HT1080 (cell line): ENCODE data around the gene PROK1. TPM values are rescaled to one million over a fixed set of nuclear protein-coding genes. Genes with fewer than 3 reads are reported as not detected.

Experiments
- DNase-seq: peaks from one replicate; pipeline ENCODE4 v3.0.0-alpha.2; 2015; ENCODE audit warnings: low read depth
- total RNA-seq: library from RNA; depleted of rRNA; stranded (reverse); fragments of >200 nt; shearing (Covaris generic); gene quantifications from 2 replicates; pipeline ENCODE4 v1.2.3, GENCODE V29; 2014

PROK1 gene
- total RNA-seq, 1 experiment from 2014 or later, result not detected

DNA sequence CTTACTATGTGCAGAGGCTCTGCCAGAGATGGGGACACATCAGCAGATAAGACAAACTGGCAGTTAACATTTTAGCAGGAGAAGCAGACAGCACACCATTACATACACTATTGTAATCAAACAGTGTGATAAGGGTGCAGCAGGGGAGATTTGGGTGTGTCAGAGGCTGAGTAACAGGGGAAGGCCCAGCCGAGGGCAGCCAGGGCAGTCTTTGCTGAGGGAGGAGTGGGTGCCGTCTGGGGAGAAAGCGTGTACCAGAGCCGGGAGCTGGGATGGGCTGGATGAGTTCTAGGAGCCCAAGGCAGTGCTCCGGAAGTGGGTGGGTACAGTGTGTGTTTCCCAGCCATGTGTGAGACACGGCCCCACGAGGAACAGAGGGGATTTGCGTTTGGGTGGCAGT is 36.8 kb downstream of the PROK1 start:
- no peak for DNase-seq

GRCh38 chr1:110488161-110488560 is 37.2 kb downstream of the PROK1 start:
- no peak for DNase-seq

DNA sequence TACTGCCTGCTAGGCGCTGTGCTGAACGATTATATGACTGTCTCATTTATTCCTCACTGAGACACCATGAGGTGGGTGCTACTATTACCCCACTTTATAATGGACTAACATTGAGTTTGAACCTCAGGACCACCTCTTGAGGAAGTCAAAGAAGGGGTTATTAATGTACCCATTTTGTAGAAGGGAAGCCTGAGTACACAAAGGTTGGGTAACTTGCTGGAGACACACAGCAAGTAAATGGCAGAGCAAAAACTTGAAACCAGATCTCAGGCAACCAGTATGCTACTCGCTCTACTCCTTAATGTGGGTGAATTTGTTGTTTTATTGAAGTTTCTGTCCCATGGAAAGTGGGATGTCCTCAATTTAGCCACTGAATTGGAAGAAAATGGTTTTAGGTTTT is 37.9 kb downstream of the PROK1 start:
- DNase-seq, result no peak

GRCh38 chr1:110489406-110489805 is 38.5 kb downstream of the PROK1 start:
- no peak for DNase-seq

- no peak for DNase-seq
Measured at GRCh38 chr1:110489973-110490542, 39.1 kb downstream of the PROK1 start.

- DNase-seq, result no peak
Measured at GRCh38 chr1:110490791-110491451, 40.0 kb downstream of the PROK1 start.

- no peak for DNase-seq
Measured at GRCh38 chr1:110492573-110492972, 41.6 kb downstream of the PROK1 start.

- DNase-seq, result no peak
Measured at GRCh38 chr1:110493059-110493699, 42.2 kb downstream of the PROK1 start.

GRCh38 chr1:110494036-110494435 is 43.1 kb downstream of the PROK1 start:
- DNase-seq, result no peak

GRCh38 chr1:110494522-110495406 is 43.8 kb downstream of the PROK1 start:
- no peak for DNase-seq

DNA sequence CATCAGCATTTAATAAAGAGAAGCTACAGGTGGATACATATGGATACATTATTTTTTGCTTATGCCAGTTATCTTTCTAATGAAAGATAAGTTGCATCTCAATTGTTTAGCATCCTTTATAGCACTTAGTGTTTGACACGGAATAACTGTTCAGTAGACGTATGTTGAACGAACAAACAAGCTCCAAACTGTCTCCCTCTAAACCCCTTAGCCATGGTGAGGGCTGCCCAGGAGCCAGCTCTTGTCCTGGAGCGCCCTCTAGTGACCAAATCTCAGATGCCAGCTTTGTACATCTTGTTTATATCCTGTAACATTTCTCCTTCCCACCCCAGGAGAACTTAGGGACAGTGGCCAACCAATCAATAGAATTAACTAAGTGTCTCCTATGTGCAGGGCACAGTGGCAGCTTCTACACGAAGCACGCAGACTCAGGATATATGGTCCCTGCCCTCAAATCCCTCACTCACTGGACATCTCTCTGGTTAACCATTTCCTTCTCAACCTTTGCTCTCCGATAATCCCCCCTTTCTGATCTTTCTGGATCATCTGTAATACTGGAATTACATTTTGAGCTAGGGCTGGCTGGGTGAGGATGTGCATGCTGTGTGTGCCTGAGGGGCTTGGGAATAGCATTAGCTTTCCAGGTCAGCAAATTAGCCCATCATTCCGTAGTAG is 45.1 kb downstream of the PROK1 start:
- peak; percentile 68 for DNase-seq

DNA sequence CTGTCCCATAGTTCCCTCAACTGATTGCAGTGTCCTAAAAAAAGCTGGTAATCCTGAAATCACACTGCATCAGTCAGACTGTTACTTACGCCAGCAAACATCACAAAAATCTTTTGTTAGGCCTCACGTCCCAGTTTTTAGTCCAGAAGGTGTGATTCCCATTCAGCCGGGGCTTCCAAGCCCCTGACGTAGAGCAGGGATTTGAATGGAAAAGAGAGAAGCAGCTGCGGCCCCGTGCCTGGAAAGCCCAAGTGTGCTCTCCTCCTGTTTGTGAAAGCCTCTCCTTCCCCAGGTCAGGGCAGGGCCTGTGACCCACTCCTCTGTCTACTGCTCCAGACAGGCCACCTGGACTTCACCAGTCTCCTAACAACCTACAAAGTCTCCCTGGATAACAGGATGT is 47.3 kb downstream of the PROK1 start:
- DNase-seq, result no peak

- DNase-seq, result no peak
Measured at GRCh38 chr1:110501488-110502132, 50.7 kb downstream of the PROK1 start.

DNA sequence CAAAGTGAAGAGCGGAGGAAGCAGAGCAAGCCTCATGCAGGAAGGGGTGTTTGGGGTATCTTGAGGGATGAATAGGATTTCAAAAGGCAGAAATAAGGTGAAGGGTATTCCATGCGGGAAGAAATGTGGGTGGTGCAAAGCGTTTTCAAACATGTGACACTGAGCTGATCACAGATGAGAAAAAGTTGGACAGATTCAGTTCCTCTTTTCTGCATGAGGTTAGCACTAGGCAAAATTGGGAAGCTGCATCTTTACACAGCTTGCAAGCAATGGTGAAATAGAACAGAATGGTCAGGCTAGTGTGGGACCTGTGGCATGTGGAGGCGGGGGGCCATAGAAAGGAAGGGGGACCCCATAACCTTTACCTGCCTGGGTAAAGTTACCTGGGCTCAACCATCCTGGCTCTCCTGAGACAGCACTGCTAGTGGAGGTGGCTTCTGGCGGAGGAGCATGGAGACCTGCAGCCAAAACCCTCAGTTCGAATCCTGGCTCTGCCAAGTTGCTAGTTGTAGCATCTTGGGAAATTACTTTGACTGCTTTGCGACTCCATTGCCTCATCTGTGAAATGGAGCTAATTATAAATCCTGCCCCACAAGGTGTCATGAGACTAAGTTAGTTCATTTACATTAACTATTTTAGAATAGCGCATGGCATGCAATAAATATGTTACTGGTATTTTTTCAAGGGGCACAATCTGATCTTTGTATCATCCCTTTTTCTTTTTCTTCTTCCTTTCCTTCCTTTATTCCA is 51.6 kb downstream of the PROK1 start:
- DNase-seq, result no peak

- DNase-seq, result no peak
Measured at GRCh38 chr1:110503471-110503870, 52.5 kb downstream of the PROK1 start.

GRCh38 chr1:110504226-110504625 is 53.3 kb downstream of the PROK1 start:
- no peak for DNase-seq

- no peak for DNase-seq
Measured at GRCh38 chr1:110505596-110505995, 54.6 kb downstream of the PROK1 start.

GRCh38 chr1:110506541-110506940 is 55.6 kb downstream of the PROK1 start:
- no peak for DNase-seq
